OCI-M2 (cell line): Measurements from ENCODE around the gene SYNM.
"Not testable (repeated sequence)": the region's sequence is repeated elsewhere in the genome, so short reads cannot be mapped to it uniquely, and the experiment has no call there.

Experiments
- DNase-seq: peaks from one replicate; lab custom pipeline; 2025; ENCODE audit not compliant: unreplicated experiment; lab: John Stamatoyannopoulos, UW

Gene SYNM

DNA sequence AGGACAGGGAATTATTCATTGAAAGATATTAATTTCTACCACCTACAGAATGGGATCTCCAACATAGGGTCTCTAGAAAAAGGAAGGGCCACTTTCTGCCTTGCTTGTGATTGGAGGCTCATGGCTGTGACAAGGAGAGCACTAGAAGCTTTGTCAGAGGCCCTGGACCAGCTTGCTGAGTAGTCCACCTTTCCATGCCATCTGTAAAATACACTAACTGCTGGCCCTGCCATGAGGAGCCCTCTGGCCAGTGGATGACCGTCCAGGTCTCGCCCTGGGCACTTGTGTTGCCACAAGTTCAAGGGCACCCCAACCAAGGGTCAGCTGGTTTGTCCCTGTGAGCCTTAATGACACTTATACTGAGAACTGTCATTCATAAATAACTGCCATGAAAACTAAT lies 1.6 kb upstream of the SYNM start:
- DNase-seq, result no peak

DNA sequence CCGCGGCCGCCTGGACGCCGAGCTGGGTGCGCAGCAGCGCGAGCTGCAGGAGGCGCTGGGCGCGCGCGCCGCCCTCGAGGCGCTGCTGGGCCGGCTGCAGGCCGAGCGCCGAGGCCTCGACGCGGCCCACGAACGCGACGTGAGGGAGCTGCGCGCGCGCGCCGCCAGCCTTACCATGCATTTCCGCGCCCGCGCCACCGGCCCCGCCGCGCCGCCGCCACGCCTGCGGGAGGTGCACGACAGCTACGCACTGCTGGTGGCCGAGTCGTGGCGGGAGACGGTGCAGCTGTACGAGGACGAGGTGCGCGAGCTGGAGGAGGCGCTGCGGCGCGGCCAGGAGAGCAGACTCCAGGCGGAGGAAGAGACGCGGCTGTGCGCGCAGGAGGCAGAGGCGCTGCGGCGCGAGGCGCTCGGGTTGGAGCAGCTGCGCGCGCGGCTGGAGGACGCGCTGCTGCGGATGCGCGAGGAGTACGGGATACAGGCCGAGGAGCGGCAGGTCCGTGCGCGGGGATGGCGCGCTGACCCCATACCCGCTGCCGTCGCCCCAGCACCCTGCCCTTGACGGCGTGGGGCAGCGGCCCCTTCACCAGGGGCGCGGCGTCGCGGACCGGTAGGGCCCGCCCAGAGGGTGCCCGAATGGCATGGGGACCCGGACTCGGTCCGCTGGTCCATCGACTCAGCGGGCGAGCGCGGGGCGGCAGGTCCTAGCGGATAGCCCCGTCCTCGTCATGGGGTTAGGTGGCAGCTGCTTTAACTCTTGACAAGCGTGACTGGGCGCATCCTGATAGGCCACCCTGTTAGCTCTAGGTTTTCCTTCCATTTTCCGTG lies 848 bp downstream of the SYNM start:
- no peak for DNase-seq

DNA sequence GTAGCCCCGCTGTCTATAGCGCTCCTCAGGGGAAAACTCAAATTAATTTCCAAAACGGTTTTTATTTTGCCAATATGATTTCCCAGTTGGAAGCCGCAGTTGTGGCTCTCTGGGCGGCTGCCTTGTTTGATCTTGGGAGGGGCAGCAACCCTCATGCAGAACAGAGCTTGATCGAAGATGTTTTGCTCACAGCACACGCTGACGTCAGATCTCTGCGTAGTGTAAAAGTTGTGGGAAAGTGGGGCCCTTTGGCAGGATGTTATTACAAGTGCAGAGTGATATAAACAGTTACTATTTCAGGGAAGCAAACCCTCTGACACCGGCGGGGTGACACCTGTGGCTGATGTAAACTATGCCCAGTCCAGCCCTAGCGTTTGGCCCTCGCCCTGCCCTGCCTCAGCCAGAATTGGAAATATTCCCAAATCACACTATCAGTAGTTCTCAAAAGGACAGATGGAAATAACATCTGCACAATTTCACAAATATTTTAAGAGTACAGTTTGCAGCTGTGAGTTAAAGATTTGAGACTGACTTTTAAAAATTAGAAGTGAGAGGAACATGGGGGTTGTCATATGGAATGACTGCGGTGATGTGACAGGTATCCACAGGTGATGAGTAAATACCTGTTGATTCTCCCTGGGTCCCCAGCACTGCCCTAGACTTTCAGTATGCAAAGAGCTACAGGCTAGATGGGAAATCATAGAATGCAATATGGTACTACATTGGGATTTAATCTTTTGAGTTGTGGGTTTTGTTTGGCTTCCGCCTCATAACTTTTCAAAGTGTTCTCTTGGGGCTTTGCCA lies 1.7 kb downstream of the SYNM start:
- no peak for DNase-seq

DNA sequence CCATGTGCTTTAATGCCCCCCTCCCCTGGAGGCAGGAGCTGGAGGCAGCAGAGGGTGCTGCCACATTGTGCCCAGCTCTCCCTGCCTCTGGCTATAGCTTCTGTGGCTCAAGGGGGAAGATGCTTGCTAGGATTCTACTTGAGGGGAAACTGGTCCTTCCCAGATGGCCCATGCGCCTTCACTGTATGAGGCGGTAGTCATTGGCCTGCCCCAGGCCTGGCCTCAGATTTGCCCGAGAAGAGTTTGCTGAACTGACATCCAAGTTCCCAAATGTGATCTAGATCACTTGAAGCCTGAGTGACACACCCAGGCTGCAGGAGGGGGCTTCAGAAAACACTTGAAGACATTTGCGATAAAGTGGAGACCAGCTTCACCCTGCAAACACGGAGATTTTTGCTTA lies 4.1 kb downstream of the SYNM start:
- DNase-seq, result no peak

DNA sequence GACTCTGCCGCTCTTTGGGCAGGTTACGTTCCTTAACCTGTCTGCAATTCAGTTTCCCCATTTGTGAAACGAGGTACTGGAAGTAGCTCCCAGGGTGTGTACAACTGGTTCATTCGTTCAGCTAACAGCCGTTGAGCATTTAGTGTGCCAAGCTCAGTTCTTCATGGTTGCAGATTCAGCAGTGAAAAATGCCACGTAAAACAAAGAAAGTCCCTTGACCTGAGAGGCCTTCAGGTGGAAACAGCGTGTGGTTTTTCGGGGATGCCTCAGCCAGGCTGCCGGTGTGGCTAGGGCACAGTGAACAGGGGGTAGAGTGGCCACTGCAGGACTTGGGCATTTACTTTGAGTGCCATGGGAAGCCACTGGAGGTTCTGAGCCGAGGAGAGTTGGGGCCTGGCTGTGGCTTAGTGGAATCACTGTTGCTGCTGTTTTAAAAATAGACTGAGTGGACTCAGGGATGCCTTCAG lies 4.7 kb downstream of the SYNM start:
- DNase-seq, result no peak

DNA sequence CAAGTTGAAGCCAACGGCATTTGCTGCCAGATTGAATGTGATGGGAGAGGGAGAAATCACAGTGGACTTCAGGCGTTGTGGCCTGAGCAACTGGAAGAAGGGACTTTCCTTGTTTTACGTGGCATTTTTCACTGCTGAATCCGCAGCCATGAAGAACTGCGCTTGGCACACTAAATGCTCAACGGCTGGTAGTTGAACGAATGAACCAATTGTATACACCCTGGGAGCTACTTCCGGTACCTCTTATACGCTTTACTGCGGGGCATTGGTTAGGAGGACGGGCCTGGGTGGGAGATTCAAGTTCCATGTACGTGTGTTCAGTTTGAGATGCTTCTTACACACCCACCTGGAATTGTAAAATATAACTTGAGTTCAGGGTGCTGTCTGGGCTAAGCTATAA lies 5.2 kb downstream of the SYNM start:
- no peak for DNase-seq

DNA sequence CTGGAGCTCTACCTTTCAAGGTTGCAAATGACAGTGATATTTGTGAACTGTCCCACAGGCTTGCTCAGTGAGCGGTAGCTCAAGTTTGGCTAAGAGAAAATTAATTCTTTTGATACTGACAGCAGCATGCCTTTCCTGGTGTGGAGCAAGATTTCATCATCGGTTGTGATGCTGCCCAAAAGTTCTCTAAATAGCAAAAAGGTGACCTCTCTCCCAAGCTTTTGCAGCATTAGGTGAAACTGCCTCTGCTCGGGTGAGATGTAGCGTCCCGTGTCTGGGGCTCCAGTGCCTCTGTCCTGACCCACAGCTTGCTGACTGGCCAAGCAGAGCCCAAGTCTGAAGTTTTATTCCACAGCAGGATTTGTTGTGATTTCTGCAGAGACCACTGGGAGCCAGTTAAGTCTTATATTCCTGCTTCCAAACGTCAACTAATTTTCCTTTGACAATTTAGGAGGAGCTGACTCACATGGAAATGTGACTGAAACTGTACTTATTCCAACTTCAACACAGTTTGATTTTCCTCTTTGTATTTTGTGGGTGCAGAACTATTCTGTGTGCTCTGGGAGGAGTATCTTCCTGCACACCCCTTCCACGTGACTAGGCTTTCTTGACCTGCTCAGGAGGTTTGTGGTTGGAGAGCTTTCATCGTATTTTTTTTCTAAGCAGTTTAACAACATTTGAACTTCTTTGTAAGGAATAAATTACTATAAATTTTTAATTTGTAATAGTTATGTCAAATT lies 5.9 kb downstream of the SYNM start:
- DNase-seq, result no peak

DNA sequence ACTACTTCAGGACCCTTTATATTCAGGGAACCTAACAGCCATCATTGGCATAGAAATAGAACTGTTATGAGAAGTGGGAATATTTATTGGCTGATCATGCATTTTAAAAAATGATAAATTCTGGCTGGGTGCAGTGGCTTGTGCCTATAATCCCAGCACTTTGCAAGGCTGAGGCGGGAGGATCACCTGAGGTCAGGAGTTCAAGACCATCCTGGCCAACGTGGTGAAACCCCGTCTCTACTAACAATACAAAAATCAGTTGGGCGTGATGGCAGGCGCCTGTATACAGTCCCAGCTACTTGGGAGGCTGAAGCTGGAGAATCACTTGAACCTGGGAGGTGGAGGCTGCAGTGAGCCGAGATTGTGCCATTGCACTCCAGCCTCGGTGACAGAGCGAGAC lies 6.8 kb downstream of the SYNM start:
- not testable (repeated sequence) for DNase-seq

DNA sequence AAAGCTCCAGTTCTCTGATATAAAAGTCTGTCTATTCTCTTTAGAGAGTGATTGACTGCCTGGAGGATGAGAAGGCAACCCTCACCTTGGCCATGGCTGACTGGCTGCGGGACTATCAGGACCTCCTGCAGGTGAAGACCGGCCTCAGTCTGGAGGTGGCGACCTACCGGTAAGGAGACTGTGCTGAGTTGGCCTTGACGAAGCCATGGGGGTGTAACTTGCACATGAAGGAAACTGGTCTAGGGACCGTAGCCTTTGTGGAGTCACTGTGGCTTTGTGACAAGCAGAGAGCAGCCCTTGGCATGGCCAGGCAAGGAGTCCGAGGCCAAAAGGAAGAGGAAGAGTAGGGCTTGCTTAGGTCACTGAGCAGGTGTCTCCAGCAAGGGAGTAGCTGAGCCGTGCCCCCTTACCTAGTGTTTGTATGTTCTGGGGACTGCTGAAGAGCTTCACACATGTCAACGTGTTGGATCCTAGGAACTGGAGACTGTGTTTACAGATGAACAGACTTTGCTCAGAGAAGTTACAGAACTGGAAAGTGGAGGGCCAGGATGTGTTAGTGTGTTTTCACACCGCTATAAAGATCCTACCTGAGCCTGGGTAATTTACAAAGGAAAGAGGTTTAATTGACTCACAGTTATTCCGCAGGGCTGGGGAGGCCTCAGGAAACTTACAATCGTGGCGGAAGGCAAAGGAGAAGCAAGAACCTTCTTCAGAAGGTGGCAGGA lies 8.8 kb downstream of the SYNM start:
- DNase-seq, result no peak

DNA sequence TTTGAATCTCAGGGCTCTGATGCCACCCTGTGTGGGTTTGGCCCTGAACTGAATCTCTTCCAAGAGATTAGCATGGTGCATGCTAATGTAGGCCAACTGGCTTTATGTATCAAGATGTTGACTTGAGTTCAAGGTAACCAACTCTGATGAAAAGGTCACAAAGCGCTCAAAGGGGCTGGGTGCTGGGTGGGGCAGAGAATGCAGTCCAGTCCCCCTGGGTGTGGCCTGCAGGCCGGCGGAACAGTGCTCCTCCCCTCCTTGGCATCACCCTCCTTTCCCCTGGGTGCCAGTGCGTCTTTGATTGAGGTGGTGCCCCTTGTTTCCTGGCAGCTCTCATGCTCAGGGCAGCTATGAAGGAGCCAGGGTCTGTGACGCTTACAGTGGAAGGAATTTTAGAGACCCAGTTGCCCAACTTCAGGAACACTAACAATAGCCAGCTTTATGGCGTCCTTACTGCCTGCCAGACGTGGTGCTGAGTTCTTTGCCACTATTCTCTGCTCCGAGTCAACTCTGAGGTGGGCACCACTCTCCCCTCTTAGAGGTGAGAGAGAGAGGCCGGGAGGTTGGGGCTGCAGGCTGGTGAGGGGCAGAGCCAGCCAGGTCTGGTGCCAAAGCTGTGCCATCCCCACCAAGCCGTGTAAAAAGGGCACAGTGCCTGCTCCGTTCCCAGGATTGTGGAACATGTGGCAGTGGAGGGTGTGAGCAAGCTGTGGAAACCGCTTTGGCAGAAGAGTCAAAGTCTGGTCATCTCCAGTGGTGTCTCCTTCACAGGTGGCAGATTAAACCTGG lies 9.8 kb downstream of the SYNM start:
- no peak for DNase-seq

DNA sequence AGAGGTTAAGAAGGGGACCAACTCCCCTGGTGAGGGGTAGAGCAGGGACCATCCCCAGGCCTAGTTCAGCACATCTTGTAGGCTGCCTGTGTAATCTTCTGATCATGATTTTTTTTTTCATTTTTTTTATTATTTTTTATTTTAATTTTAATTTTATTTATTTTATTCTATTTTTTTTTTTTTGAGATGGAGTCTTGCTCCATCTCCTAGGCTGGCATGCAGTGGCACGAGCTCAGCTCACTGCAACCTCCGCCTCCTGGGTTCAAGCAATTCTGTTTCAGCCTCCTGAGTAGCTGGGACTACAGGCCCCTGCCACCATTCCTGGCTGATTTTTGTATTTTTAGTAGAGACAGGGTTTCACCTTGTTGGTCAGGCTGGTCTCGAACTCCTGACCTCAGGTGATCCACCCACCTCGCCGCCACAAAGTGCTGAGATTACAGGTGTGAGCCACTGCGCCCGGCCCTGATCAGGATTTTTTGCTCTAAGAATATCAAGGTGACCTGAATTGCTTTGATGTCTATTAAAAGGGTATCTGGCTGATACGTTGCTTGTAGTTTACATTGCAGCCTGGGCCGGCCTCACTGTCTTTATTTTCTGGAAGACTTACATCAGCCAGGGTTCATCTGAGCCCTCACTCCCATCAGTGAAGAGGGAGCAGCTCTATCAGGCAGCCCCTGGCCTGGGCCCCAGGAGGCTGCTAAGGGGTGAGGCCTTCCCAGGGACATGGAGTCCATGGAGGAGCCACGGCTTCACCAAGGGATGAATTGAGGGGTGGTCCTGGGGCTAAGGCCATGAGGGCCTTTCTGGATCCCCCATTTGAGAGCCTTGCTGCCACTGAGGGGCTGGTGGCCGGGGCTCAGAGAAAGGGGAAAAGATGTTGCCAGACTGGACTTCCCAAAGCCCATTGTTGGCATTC lies 10.7 kb downstream of the SYNM start:
- DNase-seq, result no peak

DNA sequence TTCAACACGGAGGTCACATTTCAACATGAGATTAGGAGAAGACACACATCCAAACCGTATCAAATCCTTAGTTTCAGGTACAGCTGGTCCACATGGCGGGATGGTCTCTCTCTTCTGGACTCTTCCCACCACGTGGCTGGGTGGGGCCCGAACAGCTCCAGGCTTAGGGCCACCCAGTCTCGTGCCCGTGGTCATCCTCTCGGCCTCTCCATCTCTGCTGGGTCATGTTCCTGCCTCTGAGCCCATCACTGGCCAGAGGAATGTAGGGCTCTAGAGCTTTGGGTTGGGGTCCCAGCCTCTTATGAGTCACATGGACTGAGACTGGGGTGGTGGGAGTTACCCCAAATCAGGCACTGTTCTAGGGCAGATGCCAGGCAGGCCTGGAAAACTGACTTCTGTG lies 12.2 kb downstream of the SYNM start:
- DNase-seq, result no peak

DNA sequence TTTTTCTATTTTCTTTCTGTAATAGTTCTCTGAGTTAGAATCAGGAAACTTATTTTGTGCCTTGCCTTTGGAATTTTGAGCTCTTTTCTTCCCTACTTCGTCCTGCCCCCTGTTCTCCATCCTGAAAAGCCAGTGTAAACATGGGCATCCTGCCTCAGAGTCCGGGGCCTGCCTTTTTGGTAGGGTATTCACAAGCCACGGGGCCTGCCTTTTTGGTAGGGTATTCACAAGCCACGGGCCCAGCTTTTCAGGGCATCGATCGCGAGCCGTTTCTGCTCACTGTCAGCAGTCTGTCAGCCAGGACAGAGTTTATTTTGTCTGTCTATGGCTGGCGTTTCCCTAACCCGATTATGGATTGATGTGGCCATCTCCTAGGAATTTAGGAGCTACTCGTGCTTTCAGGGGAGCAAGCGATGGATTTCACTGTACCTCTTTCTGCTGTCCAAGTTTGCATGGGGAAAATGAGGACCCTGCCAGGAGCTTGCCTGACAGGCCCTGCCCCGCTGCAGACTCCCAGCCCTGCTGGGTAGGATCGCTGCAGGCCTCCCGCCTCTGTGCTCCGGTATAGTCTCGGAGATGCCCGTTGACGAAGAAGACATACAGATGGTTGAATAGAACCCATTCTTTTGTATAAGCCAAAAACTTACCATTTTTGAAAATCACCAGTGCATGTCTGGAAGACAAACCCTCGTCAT lies 12.8 kb downstream of the SYNM start:
- no peak for DNase-seq

DNA sequence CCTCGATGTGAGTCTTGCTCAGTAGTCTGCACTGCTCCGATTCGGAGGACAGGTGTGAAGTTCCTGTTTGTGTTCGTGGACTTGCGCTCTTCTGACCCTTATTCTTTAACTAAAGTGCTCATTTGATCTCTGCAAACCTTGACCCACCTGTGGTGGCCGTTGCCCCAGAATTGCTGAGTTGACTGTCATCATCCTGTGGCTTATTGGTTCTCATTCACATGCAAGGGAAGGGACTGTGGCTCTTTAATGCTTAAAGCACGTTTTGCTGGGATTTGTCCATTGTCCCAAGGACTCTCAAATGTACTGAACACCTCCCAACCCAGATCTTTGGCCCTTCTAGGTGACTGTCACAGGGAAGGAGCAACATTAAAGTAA lies 13.4 kb downstream of the SYNM start:
- no peak for DNase-seq

DNA sequence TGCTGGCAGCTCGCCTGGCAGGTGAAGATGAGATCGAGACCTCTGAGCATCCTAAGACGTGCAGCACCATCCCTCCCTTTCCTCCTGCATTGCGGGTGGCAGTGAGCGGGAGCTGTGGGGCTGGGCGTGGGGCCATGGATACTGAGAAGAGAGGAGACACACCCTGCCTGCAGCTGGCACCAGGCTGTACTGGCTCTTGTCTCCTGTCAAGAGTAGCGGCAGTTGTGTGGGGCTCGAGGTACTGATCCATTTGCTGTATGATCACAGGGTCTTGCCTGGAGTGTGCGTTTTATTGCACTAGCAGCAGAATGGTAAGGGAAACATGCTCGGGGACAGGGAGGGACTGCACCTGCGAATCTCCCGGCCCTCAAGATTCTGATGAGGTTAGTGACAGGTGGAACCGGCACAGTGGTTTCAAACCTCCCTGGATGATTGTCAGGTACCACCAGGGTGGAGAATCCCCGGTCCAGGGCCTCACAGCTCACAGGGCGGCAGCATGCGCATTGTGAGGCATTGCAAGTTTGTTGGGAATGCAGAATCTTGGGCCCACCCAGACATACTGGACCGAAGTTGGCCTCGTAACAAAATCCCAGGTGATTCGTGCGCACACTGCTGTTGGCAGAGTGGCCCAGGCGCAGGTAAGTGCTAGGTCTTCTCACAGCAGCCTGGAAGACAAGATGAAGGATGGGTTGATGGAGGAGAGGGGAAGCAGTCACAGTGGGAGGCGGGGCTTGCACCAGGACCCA lies 14.1 kb downstream of the SYNM start:
- no peak for DNase-seq

DNA sequence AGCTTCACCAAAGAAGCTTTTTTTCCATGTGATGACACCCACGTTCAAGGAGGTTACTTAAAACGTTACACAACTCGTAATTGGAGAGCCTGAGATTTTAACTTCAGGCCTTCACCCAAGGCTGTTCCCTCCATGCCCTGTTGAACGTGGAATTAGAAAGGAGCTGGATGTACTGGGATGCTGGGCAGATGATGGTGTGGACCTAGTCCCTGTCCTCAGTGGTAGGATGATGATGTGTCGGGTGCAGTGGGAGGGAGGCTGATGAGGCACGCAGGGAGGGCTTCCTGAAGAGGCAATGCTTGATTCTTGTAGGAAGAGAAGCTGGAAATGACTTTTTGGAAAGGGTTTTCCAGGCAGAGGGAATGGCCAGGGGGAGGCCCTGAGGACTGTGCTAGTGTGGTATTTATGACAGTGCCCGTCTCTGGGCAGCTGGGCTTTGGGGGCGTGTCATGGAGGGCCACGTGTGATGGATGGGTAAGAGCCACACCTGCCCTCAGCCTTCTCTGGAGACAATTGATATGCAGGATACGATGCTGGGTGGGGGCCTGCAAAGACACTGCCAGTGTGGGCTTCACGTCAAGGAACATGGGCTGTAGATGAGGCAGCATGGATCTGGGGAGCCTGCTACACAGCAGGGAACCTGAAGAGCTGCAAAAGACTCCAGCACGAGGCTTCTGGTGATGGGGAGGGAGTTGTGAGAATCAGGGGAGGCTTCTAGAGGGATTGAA lies 15.3 kb downstream of the SYNM start:
- DNase-seq, result no peak

DNA sequence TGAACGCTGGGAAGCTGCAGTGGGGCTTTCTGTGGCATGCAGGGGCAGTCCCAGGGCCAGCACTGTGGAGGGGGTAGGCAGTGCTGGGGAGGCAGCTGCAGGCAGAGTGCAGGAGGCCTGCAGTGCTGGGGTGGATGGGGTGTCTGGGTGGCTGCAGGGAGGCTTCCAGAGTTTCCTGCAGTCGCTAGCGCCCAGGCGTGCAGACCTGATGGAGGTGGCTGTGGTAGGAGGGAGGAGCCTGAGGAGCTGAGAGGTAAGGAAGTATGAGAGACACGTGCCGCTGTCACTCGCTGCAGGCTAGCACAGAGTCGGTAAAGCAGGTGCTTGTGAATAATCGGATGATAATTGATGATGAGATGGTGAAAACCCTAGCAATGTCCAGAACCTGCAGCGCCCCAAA lies 16.3 kb downstream of the SYNM start:
- no peak for DNase-seq
